Activated CD4-positive, CD25-positive, alpha-beta regulatory T cell treated with anti-CD3 and anti-CD28 coated beads, Interleukin-2, amount 50 U/mL, for 24 hours (primary cell): Measurements from ENCODE around the gene HIBADH.
"Not testable (repeated sequence)": the region's sequence is repeated elsewhere in the genome, so short reads cannot be mapped to it uniquely, and the experiment has no call there.

Experiments
- ATAC-seq, 2 donors: fragments of 150-1000 bp; cut with Tn5 transposase; one replicate each; pipeline ENCODE4 v1.10.0; 2021; ENCODE audit warnings: mild to moderate bottlenecking in 1 of 2, moderate library complexity in 1 of 2

The HIBADH gene

DNA sequence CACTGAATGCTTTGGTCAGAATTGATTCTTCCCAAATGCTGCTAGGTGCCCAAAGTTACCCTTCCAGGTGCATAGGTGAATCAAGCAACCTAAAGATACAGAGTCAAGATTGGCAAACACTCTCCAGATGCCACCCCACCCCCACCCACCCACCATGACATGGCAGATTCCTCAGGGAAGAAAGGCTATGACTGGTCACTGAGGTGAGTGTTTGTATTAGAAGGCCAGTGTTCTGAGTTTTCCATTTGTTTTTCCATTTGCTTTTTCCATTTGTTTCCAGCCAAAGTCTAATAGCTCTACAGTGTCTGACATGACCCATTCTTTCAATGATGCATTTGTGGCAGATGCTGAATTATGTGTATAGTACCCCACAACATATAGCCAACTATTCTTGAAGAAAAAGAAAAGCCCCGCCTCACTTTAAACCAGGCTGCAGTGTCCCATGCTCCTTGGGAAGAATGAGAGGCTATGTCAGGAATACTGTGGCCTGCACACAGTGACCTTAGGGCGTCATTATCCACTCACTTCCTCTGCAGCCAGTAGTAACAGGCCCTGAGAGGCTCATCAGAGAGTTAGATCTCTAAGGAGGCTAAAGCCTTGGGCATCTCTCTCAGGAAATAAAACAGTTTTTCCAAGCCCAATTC, 16.1 kb upstream of the HIBADH start:
- ATAC-seq, result no peak

DNA sequence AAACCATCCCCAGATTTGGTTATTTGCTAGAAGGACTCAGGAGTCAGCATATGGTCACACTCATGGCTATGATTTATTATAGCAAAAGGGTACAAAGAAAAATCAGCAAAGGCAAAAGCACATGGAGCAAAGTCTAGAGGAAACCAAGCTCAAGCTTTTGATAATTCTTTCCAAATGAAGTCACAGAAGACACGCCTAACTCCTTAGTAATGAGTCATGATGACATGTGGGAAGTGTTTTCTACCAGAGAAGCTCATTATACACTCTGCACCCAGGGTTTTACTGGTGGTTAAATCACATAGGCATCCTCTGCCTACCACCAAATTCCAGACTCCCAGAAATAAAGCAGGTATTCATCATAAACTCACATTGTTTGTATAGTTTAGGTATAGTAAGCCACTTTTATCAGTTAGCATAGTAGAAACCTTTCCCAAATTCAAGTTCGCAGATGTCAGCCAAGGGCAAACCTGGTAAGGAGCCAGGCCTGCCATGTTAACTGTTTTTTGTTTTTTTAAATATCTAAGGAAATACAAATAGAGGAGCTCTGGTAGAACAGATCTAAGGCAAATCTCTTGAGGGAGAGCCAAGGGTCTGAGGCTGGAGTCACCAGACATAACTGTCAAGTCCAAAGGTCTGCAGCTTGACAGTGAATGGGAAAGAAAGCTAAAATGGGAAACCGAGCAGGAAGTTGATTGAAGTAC, 15.4 kb upstream of the HIBADH start:
- ATAC-seq, result no peak

DNA sequence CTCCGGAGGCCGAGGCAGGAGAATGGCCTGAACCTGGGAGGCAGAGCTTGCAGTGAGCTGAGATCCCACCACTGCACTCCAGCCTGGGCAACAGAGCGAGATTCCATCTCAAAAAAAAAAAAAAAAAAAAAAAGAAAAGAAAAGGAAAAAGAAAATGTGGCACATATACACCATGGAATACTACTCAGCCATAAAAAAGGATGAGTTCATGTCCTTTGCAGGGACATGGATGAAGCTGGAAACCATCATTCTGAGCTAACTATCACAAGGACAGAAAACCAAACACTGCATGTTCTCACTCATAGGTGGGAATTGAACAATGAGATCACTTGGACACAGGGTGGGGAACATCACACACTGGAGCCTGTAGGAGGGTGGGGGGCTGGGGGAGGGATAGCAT, 11.4 kb upstream of the HIBADH start:
- not testable (repeated sequence) for ATAC-seq

DNA sequence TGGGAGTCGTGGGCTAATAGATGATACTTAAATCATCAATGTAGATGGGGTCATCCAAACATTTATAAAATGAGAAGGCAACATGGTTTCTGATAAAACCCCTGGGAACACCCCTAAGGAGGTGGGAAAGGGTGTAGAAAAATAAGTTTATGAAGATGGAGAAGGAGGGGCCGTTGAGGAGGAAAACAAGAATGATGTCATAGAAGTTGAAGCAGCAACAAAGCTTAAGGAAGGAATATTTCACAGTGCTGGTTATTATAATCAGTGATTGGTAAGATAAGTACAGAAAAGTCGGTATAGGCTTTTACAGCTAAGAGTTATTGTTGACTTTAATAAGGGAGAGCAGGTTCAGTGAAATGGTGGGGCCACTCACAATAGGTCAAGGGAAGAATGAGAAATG, 9.0 kb upstream of the HIBADH start:
- ATAC-seq, result no peak

DNA sequence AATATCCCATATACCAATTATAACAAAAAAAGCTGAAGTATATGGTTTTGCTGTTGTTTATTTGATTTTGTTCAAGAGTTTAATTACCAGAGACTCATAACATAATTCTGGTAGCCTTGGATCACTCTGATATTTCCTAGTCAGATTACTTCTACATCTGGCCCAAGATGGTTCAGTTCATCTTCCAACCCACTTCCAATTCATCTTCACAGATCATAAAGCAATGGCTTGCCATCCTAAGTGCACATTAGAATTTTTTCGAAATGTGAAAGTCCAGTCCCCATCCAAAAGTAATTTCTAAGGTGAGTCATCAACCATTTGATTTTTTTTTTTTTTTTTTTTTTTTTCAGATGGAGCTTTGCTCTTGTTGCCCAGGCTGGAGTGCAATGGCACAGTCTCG, 8.0 kb upstream of the HIBADH start:
- no peak for ATAC-seq

DNA sequence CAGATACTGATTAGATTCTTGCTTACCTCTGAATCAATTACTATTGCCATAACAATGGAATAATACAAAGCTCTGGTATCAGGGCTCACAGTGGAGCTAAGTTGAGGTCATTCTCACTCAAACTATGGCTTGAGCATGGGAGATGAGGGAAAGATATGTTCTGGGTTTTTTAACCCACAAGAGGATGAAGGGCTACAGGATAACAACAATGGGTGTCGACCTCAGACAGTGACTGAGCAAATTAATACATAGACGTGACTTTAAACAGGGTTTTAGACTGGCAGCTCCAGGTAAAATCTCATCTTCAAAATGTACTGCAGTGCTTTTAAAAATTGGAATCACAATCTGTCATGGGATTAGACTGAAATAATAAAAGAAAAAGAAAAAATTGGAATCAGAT, 7.5 kb upstream of the HIBADH start:
- no peak for ATAC-seq

DNA sequence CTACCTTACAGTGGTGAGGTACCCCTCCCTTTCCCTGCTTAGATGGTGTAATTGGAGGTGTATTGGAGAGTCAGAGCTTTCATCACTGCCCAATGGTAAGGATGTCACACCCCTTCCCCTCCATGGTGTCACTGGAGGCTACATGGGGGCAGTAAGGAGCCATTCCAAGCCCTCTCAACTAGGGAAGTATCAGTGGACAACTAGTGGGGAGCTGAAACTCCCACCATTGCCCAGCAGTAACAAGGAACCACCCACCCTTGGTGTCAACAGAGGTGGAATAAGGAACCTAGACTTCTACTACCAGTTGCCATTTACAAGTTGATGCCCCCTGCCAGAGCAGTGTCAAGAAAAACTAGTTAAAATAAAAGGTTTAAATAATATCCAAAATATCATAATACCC, 2.8 kb upstream of the HIBADH start:
- no peak for ATAC-seq

DNA sequence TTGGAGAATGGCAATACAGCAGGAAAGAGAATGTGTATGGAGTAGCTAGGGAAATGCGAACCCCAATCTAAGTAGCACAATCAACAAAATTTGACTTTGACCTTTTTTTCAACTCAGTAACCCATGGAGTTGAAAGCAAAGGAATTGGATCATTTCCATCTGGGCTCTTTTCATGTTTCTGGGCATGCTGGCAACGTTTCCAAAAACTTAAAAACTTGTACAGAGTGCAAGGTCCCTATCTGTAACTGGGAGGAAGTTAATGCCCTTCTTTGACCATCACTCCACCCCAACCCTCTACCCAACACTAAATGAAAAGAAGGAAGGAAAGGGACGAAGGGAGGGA, 1.3 kb upstream of the HIBADH start:
- no peak for ATAC-seq

DNA sequence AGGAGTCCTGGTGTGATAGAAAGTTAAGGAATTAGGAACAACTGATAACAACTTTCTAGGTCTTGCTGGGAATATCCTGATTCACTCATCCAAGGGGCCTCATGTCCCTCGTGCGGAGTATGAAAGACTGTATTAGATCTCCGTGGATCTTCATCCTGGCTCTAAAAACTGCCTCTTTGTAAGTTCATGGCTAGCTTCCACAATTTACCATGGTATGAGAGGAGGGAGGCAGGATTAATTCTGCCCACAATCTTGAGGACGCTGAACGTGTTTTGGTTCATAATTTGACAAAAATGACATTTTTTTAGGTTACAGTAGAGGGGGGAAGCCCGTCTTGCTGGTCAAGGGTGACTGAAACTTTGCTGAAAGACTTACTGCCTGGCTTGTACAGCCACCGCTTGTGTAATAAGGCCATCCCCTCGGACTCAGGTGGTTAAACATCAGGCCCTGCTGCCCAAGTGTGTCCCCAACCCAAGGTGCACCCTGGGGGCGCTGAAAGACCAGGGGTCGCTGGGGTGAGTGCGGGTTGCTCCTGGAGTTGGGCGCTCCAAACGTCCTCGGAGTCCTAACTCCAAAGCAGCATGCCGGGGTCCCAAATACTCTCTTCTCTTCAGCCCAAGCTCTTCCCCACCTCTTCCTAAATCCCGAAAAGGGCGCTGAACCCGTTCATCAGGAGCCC, 733 bp downstream of the HIBADH start:
- no peak for ATAC-seq

DNA sequence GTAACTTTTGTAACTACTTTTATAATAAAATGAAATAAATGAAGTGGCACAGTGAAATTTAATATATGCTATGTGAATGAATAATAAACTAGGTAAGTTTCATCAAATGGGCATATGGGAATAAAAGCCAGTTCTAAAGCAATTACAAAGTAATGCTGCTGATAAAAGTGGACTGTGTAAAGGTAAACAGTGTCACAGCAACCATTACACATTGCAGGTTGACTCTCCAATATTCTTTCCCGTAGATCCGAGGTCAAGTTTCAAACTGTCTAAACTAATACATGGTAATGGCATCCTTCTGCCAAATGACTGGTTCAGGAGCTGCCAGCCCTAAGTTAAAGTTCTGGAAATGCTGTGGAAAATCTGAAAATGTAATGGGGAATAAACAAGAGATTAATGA, 6.0 kb downstream of the HIBADH start:
- ATAC-seq, result no peak

DNA sequence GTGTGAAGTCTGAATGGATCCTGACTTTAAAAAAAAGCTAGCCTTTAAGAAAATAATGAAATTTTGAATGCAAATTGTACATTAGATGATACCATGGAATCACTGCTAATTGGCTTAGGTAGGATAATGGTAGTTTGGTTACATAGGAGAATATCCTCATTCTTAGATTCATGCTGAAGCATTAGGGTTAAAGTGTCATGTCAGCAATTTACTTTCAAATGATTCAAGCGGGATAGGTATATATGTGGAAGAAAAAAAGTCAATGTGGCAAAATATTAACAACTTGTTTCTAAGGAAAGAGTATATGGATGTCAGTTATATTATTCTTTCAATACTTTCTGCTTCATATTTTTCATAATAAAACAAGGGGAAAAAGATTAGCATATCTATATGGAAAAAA, 7.5 kb downstream of the HIBADH start:
- no peak for ATAC-seq

DNA sequence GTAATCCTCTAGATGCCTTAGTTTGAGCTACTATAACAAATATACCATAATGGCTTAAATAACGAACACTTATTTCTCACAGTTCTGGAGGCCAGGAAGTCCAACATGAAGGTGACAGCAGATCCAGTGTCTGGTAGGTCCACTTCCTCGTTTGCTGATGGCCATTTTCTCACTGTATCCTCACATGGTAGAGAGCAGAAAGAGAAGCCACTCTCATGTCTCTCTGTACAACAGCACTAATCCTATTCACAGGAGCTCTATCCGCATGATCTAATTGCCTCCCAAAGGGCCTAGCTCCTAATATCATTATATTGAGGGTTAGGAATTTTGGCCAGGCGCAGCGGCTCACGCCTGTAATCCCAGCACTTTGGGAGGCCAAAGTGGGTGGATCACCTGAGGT, 10.2 kb downstream of the HIBADH start:
- no peak for ATAC-seq

DNA sequence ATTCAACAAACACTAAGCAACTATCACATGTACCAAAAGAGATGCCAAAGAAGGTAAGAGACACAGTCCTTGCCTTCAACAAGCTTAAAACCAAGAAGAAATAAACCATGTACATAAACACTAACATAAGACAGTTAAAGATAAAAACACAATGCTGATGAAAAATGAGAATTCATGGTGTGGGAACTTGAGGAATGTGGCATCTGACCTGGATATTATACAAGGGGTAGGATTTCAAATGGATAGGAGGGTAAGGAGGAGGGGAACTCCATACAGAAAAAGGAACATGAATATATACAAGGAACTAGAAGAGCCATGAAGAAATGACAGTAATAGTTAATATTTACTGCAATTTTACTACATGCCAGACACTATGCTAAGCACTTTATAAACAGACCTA, 11.0 kb downstream of the HIBADH start:
- no peak for ATAC-seq

DNA sequence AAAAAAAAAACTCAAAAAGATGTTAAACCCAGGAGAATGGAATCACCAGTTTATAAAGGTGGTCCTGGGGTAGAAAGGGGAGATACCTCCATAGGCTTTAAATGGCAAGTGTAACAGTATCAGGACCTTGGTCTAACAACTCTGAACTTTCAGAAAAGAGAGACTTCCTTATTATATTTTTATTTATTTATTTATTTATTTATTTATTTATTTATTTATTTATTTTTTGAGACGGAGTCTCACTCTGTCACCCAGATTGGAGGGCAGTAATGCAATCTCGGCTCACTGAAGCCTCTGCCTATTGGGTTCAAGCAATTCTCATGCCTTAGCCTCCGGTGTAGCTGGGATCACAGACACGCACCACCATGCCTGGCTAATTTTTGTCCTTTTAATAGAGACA, 12.4 kb downstream of the HIBADH start:
- ATAC-seq, result no peak

DNA sequence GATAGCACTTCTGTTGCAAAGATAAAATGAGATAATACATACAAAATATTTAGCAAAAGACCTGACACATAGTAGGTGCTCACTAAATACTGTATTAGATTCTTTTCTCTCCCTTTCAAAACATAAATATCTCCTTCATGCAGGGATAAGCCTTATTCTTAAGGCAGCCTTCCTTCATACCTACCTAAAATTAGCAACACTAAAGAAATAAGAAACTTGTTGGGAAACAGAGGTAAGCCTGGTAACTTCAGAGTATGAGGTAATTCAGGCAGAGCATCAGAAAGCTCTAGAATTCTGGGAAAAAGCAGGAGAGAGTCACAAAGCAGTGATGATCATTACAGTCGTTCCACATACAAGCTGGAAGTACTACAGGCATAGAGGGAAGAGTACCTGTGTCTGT, 15.2 kb downstream of the HIBADH start:
- ATAC-seq, result no peak

DNA sequence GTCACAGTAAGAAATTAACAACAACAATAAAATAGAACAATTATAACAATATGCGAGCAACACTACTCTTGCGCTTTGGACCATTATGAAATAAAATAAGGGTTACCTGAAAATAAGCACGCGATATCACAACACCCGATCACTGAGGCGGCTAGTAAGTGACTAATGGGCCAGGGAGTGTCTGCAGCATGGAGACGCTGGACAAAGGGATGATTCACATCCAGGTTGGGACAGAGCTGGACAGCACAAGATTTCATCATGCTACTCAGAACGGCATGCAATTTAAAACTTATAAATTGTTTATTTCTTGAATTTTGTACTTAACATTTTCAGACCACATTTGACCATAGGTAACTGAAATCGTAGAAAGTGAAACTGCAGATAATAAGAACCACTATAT, 15.6 kb downstream of the HIBADH start:
- no peak for ATAC-seq

DNA sequence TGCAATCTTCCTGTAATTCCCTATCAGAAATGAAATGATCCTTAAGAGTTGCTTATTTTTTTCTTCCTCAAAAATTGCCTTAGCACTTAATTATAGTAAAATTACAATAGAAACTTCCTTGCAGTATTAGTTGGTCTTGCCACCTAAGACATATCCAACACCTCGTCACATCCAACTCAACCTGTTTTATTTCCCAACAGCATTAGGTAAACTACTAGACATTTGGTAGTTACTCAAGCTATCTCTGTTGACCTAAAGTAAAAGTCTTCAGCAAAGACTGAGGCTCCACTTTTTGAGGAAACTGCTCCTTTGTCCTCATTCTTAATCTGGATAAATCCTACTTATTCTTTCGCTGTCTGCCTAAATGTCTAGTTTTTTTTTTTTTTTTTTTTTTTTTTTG, 20.4 kb downstream of the HIBADH start:
- ATAC-seq, result no peak

DNA sequence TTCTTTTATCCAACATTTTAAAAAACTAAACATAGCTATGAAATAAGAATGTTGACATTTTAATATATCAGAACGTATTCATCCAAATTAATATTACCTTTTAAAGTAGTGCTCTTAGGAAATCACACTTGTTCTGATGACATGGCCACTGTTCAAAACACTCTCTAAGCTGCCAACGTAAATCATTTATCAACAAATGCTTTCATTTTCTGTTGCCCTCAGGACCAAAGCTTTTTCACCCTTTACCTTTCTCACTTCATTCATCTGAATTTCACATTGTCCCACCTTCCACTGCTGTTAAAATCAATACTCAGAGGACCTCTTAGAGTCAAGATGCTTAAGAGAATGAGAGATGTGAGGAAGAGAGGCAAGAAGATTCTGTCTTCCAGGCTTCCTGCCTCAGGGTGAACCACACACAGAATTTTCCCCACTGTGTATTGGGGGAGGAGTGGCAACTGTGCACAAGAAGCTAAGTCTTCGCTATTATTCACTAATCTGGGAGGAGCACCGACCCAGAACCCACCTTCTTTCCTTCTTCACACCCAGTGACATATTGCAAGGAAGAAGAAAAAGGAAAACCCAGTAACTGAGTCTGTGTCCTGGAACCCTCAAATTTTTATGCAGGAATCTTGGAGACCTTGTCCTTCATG, 21.0 kb downstream of the HIBADH start:
- no peak for ATAC-seq

DNA sequence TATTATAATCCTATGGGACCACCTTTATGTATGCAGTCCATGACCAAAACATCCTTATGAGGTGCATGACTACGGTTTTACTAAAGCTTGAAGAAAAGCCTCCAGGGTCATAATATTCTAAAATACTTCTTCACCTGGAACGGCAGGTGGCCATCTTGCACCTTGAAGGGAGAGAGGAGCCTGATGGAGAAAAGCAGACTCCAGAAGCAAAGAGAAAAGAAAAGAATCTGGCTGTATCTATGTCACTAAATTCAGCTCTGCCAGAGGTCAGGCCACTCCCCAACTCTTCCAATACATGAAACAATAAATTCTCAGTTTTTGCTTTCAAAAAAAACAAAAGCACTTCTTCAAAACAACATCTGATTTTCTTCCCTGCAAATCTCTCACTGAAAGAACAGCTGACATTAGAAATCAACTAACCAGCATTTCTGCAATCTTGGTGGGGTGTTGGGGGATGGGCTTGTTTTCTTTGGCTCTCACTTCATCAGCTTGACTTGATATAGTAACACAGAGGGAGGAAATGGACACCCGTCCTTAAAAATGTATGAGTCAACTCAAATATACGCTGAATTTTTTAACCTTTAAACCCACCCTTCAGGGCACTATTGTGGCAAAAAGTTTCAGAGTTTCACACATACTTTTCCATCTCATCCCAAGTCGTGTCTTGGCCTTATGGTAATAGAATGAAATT, 21.7 kb downstream of the HIBADH start:
- no peak for ATAC-seq

DNA sequence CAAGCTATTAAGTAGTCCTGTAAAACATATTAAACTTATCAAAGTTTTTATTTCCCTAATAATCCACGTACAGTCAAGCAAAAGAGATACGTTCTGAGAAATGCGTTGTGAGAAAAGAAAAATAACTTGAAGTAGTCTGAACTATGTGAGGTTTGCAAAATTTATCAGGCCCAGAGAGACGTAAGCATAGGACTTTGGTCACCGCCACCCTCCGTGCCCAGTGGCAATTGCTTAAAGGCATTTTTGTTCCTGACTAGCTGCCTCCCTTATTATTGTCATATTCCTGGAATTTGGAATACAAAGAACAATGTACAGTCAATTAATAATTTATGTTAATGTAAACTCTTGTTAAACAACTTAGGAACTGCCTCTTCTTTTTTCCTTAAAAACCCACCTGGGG, 22.8 kb downstream of the HIBADH start:
- ATAC-seq, result no peak

DNA sequence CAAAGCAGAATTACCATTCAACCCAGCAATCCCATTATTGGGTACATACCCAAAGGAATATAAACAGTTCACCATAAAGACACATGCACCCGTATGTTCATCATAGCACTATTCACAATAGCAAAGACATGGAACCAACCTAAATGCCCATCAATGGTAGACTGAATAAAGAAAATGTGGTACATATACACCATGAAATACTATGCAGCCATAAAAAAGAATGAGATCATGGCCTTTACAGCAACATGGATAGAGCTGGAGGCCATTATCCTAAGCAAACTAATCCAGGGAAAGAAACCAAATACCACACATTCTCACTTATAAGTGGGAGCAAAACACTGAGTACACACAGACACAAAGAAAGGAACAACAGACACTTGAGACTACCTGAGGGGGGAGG, 23.6 kb downstream of the HIBADH start:
- ATAC-seq, result not testable (repeated sequence)

DNA sequence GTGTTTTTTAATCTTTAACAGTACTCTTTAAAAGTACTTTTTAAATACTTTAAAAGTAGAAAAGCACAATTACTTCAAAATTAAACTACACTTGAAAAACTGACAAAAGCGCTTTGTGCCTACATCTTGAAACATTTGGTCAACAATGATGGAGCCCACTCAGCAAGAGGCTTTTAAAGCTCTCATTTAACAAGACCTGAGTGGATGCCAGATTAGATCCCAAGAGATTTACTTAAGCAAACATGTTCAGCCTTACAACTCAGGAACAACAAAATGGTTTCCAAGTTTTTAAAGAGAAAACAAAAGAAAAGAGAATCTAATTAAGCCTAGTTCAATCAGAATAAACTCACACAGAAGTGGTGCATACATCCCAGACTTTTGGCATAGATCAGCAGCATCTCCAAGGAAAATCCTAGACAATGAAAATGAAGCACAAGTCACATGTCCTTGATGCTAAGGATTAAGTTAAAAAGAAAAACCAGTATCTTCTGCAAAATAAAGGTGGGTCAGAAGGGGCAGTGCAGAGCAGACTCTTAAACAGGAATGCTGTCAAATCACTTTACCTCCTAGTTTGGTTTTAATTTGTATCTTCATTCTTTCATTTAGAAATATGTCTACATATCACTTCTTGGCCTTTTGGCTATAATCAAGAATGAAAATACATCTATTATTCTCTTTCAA, 26.2 kb downstream of the HIBADH start:
- ATAC-seq, result no peak

DNA sequence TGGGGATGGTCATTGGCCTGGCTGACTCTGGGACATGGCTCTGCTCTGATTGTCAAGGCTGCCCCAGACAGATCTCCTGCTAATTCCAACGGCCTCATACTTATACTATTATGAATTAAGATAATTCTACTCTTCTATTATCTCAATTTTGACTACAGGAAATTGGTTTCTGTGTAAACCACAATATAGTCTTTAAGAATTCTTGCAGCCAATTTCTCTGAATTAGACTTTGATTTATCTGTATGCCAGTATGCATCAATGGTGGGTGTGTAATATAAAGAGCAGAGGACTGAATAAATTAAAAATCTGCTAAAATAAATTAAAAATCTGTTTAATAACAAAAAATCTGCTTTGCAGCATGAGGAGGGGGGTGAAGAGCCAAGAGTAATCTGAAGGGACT, 27.0 kb downstream of the HIBADH start:
- ATAC-seq, result peak in 1 of 2 donors; percentile 20
